Measurements from ENCODE around the gene ANKRD61.
"Not testable (repeated sequence)": the region's sequence is repeated elsewhere in the genome, so short reads cannot be mapped to it uniquely, and the experiment has no call there.

Gene ANKRD61

GRCh38 chr7:6031567-6031966 is 391 bp downstream of the ANKRD61 start:
- DNase-seq (ENCODE audit: low read depth), result no peak

- no peak for DNase-seq (ENCODE audit: low read depth)
Measured at GRCh38 chr7:6032167-6032566, 991 bp downstream of the ANKRD61 start.

- no peak for DNase-seq (ENCODE audit: low read depth)
Measured at GRCh38 chr7:6032641-6033040, 1.5 kb downstream of the ANKRD61 start.

GRCh38 chr7:6035165-6035564 is 4.0 kb downstream of the ANKRD61 start:
- DNase-seq (ENCODE audit: low read depth), result no peak

GRCh38 chr7:6035686-6036085 is 4.5 kb downstream of the ANKRD61 start:
- DNase-seq (ENCODE audit: low read depth), result no peak

- DNase-seq (ENCODE audit: low read depth), result no peak
Measured at GRCh38 chr7:6049780-6050179, 18.6 kb downstream of the ANKRD61 start.

GRCh38 chr7:6051185-6051584 is 20.0 kb downstream of the ANKRD61 start:
- not testable (repeated sequence) for DNase-seq (ENCODE audit: low read depth)

- no peak for DNase-seq (ENCODE audit: low read depth)
Measured at GRCh38 chr7:6056616-6057015, 25.4 kb downstream of the ANKRD61 start.

GRCh38 chr7:6057316-6058129 is 26.3 kb downstream of the ANKRD61 start:
- DNase-seq (ENCODE audit: low read depth), result no peak

GRCh38 chr7:6059941-6060340 is 28.8 kb downstream of the ANKRD61 start:
- DNase-seq (ENCODE audit: low read depth), result not testable (repeated sequence)

- no peak for DNase-seq (ENCODE audit: low read depth)
Measured at GRCh38 chr7:6071406-6071805, 40.2 kb downstream of the ANKRD61 start.

- no peak for DNase-seq (ENCODE audit: low read depth)
Measured at GRCh38 chr7:6074612-6075380, 43.6 kb downstream of the ANKRD61 start.

- no peak for DNase-seq (ENCODE audit: low read depth)
Measured at GRCh38 chr7:6078548-6078947, 47.4 kb downstream of the ANKRD61 start.

GRCh38 chr7:6083047-6083446 is 51.9 kb downstream of the ANKRD61 start:
- not testable (repeated sequence) for DNase-seq (ENCODE audit: low read depth)

Measured in activated T-cell treated with anti-CD3 and anti-CD28 coated beads for 48 hours (primary cell).